ENCODE data around the gene EVX2.

- TF ChIP-seq, protein P1, sequence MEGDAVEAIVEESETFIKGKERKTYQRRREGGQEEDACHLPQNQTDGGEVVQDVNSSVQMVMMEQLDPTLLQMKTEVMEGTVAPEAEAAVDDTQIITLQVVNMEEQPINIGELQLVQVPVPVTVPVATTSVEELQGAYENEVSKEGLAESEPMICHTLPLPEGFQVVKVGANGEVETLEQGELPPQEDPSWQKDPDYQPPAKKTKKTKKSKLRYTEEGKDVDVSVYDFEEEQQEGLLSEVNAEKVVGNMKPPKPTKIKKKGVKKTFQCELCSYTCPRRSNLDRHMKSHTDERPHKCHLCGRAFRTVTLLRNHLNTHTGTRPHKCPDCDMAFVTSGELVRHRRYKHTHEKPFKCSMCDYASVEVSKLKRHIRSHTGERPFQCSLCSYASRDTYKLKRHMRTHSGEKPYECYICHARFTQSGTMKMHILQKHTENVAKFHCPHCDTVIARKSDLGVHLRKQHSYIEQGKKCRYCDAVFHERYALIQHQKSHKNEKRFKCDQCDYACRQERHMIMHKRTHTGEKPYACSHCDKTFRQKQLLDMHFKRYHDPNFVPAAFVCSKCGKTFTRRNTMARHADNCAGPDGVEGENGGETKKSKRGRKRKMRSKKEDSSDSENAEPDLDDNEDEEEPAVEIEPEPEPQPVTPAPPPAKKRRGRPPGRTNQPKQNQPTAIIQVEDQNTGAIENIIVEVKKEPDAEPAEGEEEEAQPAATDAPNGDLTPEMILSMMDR (IDR thresholded peaks at IDR 0.05), result no peak
- no peak for TF ChIP-seq POLR2A (IDR thresholded peaks at IDR 0.05)
Measured at GRCh38 chr2:176112375-176113302, 28.9 kb upstream of the EVX2 start.

Data from thyroid gland (tissue), 4 donors.